Measurements from ENCODE around the gene CABLES1.

The CABLES1 gene

DNA sequence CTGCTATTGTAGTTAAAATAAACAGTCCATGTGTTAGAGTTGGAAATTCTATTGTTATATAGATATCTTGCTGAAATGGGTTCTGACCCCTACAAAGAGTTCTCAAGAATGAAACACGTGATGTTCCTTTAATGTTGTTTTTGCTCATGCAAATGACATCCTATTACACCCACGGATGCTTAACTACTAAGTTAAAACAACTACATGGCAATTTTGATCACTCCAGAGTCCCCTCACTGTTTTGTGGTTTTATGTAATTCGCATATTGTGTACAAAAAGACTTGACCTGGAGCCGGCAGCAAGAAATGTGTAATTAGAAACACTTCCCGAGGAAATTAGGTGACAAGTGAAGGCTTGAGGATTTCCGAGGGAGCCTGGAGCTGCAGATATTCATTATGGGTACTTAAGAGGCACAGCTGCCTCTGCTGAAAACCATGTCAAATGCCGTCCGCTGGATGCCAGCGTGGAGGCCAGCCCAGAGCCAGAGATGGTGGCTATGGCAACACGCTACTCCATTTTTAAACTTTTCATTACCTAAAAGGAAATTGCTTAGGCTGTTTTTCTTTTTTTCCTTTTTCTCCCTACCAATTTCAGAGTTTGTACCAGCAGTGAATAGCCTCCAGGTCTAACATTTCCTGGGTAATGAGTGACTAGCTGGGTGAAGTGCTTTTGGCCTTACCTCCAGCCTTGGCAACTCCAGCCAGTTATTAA, 21.0 kb upstream of the CABLES1 start:
- no peak for DNase-seq

DNA sequence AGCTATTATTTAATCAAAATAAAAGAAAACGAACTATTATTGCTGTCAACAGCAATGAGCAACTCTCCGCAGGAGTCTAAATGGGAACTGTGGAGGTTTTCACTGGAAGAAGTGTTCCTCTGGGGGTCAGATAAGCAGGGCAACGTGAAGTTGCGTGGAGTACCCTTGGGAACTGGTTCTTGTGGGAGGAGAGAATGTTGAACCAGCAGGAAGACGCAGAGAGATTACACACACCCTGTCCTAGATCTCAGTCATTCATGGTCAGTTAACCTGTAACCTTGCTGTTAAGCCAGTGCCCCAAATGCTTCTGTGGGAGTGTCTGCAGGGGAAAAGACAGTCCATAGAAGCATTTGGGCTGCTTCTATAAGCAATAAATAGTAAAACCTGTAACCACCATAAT, 20.4 kb upstream of the CABLES1 start:
- no peak for DNase-seq

DNA sequence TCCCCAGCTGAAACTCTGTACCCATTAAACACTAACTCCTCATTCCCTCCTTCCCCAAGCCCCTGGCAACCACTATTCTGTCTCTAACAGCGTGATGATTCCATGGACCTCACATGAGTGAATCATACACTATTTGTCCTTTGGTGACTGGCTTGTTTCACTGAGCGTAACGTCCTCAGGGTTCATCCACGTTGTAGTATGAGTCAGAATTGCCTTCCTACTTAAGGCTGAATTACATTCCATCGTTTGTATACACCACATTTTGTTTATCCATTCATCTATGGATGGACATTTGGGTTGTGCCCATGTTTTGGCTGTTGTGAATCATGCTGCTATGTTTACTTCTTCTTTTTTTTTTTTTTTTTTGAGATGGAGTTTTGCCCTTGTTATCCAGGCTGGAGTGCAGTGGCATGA, 19.6 kb upstream of the CABLES1 start:
- no peak for DNase-seq

DNA sequence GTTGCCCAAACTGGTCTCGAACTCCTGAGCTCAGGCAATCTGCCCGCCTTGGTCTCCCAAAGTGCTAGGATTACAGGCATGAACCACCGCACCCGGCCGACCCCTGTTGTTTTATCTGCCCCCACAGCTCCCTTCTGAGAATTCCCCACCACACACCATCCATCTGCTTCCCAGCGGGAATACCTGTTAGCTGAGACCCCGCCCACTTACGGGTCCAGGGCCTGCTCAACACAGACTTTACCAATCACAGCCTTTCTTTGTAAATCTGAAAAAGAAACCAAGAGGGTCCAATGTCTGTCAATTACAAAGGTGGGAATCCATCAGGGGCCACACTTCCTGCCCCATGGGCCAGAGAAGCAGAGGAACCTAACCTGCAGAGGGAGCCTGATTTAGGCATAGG, 14.2 kb upstream of the CABLES1 start:
- DNase-seq, result no peak

DNA sequence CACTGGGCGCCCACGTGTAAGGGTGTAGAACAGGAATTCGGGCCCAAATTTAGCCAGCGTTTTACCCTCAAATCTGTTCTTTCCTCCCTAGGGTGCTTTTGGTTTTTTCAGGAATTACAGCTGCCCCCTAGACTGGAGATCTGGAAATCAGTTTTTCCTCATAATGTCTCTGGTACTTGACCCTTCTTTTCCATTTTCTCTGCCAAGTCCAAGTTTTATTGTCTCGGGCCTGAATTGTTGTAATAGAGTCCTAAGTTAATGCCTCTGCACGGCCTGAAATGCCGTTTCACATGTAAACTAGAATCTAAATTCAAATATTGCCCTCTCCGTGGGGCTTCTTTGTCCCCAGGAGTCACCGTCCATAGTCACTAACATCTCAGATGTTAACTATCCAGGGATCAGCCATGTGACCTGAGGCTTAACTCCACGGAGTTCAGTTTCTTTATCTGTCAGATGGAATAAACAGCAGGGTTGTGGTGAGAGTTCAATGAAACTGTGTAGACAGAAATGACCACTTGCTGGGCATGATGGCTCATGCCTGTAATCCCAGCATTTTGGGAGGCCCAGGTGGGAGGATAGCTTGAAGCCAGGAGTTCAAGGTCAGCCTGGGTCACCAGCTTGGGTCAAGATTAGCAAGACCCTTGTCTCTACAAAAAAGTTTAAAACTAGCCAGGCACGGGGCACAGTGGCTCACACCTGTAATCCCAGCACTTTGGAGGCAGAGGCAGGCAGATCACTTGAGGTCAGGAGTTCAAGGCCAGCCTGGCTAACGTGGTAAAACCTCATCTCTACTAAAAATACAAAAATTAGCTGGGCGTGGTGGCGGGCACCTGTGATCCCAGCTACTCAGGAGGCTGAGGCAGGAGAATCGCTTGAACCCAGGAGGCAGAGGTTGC, 12.7 kb upstream of the CABLES1 start:
- DNase-seq, result no peak

DNA sequence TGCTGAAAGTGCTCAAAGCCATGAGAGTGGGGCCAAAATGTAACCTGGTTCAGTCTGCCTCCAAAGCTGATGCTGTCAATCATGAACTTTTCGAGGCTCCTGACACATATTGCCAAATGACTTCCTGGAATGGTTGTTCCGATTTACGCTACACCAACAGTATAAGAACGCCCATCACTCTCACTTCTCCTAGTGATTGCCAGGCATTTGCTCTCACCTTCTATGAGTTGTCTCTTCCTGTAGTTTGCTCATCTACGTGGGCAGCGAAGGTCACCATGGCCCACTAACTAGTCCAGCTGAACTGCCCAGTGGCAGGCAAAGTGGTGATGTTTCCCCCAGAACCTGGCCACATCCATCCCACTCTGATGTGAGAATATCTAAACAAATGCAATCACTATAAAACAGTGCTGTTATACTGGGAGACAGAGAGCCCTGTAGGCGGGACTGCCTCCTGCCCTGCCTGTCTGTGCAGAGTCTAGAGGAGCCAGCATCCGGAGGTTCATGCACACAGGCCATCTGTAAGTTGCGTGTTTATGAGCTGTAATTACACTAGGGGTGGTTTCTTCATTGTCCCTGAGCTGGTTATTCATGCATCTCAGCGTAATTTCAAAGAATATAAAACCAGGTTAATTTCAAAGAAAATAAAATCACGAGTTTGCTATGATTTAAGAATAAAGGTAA, 8.8 kb upstream of the CABLES1 start:
- DNase-seq, result no peak

DNA sequence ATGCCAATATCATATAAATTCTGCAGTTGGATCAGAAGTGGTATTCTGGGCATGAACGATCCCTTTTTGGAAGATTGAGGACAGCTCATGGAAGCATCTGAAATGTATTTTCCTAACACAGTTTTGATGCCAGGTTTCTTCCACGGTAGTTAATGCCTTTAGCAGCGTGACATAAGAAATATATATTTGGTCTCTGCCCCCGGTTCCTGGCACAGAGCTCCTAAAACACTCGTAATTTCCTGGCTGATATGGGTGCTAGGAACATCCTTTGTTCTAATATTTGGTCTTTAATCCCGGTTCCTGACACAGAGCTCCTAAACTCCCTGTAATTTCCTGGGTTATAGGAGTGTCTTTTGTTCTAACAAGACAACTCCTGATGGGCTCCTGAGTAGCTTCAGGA, 8.2 kb upstream of the CABLES1 start:
- no peak for DNase-seq

DNA sequence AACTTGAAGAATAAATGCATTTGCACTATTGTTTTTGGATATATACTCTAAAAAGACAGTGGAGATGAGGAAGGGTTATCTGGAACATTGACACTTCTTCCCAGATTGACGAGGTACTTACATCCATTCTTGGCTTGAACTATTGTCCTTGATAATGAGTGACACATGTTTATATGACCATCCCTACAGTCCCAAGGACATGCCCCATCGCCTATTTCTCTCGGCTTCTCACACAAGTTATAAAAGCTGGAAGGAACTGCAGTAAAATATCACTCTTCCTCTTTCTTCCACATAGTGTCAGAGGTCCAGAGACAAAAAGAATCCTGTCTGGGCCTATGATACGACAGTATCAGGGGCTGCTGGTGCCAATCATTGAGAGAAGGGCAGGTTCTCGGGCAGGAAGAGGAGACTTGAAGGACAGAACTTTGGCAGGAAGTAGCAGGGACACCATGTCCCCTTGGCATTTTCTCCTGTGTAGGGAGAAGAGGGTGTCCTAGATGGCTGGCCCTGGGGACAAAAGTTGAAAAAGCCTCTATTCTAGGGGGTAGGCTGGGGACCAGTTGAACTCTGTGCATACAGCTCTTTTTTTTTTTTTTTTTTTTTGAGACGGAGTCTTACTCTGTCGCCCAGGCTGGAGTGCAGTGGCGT, 5.8 kb upstream of the CABLES1 start:
- no peak for DNase-seq

DNA sequence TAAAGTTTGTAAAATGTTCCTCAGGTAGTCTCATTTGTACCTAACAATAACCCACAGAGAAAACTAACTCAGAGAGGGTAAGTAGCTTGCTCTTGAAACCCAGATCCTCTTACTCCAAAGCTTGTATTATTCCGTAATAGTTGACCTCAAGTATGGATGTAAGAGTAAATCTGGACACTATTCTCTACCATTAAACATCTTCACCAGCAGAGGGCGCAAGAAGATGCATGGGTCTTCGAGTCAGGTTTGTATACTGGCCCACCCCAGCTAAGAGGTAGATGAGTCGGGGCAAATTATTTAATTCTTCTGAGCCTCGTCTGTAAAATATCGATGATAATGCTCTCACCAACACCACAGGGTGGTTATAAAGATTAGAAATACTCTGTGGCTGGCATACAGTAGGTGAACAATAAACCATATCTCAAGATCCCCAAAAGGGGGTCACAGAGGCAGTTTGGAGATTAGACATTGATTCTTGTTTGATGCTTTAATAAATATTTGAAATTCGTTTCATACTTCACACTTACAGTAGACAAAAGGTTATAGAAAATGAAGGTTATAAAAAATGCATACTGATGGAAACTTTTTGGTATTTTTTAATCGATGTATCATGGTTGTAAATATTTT, 3.5 kb upstream of the CABLES1 start:
- DNase-seq, result peak; percentile 76

DNA sequence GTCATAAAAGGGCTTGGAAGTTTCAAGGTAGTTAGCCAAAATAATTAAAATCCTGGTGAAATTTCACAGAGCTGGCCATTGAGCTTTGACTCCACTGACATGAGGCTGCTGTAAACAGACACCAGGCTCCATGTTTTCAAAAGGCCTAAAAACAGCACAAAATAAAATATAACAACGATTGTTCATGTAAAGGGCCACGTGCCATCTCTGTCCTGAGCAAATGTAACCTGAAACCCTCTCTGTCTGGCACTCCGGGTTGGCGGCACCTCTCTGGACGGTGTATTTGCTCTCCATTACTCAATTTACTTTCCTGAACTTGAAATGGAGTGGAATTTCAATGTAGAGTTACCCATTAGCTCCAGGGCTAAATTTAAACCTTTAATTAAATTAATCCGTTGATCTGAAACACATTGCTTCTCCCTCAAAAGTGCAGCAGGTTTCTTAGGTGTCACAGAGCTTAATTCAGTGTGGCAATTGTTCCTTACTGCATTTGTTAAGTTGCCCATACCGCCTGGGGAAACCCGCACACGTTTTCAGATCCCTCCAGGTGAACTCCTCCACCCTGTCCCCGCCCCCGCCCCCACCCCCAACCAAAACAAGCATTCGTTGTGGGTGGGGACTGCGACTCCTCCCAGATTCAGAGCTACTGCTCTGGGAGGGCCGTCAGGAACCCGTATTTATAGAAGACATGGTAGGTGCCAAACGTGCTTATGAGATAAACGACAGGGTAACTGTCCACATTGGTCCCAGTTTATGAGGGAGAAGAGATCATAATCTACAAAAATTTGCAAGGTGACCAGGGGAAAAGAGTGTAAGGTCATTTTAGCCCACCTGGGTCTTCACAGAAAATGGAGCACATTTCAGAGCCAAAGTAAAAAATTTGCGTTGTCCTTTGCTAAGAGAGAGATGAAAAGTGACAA, 1.2 kb upstream of the CABLES1 start:
- peak; percentile 82 for DNase-seq

DNA sequence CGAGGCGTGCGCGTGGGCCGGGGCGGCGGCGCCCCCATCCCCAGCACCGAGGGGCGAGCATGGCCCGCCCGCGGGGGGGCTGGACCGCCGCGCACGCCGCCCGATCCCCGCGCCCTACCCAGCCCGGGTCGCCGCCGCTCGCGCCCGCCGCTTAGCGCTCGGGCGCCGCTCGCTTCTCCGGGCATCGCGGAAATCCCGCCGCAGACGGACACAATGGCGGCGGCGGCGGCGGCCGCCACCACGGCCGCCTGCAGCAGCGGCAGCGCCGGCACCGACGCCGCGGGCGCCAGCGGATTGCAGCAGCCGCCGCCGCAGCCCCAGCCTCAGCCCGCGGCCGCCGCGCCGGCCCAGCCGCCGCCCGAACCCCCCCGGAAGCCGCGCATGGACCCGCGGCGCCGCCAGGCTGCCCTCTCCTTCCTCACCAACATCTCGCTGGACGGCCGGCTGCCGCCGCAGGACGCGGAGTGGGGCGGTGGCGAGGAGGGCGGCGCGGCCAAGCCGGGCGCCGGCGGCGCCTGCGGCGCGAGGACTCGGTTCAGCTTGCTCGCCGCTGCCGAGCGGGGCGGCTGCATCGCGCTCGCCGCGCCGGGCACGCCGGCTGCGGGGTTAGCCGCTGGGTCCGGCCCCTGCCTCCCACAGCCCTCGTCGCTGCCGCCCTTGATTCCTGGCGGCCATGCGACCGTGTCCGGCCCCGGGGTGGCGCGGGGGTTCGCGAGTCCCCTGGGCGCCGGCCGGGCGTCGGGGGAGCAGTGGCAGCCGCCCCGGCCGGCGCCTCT, 453 bp downstream of the CABLES1 start:
- no peak for DNase-seq

DNA sequence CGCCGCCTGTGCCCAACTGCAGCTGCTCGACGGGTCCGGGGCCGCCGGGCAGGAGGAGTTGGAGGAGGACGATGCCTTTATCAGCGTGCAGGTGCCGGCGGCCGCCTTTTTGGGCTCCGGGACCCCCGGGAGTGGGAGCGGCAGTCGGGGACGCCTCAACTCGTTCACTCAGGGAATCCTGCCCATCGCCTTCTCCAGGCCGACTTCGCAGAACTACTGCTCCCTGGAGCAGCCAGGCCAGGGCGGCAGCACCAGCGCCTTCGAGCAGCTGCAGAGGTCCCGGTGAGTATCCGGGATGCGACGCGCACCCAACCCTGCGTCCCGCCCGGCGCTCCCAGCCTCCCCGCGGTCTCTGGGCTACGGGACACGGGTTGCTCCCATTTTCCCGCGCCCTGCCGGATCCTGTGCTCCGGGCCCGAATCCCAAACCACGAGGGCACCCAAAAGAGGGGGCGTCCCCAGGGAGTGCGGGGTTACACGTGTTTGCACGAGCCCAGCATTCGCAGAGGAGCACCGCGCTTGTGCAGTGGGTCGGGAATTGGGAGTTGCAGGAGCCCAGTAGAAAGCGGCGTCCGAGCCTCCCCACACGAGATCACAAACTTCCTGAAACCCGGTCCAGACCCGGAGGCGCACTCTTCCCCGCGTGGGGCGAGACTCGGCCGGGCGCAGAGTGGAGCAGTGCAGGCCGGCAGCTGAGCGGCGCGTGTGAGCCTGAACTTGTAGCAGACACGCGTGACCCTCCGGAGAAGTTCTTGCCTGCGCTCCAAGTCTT, 1.2 kb downstream of the CABLES1 start:
- no peak for DNase-seq

DNA sequence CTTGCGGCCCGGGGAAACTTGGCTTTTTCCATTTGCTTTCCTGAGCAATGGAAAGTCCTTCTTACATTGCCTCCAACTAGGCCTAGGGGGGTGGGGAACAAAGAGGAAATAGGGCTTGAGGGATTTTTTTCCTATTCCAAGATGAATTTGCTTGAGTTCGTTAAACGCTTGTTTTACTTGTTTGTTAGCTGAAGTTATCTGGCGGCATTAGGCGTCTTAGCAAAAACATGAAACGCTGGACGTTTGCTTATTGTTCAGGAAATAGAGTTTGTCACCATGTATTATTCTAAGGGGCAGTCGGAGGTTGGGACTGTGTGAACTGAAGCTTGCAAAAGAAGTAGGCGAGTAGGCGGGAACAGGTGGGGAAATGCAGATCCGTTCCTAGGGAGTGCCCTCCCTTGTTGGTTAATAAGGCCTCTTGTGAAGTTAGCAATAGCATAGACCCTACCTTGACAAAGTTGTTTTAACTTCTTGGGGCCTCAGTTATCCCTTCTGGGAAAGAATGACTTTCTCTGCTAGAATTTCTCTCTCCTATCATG, 1.9 kb downstream of the CABLES1 start:
- peak; percentile 70 for DNase-seq

DNA sequence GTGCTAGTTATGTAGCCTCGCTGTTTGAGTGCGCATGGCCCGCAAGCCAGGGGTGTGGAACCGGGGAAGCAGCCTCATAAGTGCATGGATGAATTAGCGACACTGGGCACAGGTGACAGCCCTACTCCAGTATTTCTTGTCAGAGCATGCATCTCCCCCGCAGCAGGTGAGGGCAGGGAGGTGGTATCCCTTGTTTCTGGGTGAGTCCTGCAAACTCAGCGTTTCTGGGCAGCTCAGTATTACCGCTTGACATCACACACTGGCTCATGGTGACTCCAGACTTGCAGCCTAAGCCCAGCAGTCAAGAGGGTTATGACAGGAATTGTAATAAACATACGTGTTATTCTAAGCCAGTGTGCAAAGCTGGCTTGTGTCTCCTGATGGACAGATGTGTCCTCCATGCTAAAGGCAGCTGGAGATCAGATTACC, 2.5 kb downstream of the CABLES1 start:
- no peak for DNase-seq

DNA sequence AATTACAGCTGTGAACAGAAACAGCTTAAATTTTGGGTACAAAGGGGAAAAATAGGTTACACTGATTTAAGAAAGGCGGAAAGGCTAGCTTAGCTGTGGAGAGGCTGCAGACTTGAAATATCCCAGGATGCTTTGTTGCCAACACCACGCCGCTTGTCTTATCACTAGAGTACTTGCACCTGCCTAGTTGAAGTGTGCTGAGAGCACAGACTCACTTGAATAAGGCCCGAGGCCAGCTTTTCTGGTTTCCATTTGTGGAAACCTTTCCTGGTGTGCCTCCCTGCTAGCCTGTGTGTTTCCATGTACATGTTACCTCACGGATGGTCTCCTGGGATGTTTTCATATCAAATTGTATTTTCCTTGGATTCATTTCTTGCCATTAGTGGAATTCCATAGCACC, 3.2 kb downstream of the CABLES1 start:
- no peak for DNase-seq

DNA sequence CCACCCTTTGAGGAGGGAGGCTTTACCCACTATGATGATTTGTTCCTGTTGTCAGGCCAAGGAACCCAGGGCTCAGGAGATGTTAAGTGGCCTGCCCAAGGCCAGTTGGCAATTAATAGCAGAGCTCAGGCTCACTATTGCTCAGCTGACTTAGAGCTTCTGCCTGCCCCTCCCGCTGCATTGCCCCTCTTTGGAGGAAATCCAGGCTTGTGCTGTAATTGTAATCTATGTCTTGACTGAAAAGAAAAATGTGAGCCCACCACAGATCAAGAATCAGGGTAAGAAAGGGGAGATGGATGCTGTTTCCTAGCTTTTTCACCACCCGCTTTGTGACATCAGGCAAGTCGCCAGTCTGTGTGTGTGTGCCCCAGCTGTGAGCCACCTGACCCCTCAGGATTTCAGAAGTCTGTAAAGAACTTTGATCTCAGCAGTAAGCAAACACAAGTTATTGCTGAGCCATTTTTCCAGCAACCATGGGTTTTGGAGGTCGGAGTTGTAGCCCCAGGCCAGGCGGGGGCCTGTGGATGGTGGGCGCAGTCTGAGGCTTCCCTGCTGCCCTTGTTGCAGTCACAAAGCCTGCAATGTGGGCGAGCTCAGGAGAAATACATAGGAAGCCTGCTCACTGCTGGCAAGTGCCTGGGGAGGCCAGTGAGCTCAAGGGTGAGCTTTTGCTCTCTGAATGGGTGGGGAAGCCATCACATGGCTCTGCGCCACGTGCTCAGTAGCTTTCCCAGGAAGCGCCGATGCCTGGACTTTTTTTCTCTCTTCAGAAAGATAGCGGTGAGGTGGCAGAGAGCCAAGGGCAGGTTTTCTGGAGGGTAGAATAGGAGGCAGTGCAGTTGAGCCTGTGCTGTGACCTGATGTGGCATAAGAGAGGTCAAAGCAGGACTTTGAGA, 6.1 kb downstream of the CABLES1 start:
- DNase-seq, result no peak

DNA sequence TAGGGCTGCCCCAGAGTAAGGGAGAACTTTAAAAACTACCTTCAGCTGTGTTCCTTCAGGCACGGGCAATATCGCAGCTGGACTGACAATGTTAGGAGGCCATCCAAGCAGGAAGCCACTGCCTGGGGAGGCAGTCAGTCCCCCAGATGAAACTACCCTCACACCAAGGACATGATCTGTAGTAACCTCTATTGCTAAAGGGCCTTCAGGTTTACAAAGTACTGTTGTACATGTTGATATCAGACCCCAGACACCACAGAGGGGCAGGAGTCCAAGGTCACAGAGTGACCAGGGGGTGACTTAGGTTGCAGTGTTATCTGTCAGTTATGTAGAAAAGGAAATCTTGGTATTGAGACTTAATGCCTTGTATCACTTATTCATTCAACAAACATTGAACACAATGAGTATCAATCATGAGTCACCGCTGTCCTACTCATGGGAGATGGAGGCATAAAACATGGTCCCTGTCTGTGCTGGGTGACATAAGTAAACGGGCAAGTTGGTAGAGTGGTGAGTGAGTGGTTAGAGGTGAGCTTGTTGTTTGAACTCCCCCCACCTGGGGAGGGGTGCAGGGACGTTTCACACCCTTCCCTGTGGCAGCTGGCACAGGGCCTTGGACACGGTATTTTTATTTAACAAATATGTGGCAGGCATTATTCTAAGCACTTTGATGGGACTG, 7.1 kb downstream of the CABLES1 start:
- DNase-seq, result no peak

All from GF-D8 (cell line).